ENCODE results near the gene ADISSP. TPM values are rescaled to one million over a fixed set of nuclear protein-coding genes. Genes with fewer than 3 reads are reported as not detected.
A peak's percentile ranks its signal among the peaks of the same experiment; 100 is the strongest.

ADISSP gene
- total and polyA plus RNA-seq, 2 of the 13 experiments (the other 11 are each of a cell fraction or from before 2014, with no cell fraction given): 38.3 to 90.6 TPM

DNA sequence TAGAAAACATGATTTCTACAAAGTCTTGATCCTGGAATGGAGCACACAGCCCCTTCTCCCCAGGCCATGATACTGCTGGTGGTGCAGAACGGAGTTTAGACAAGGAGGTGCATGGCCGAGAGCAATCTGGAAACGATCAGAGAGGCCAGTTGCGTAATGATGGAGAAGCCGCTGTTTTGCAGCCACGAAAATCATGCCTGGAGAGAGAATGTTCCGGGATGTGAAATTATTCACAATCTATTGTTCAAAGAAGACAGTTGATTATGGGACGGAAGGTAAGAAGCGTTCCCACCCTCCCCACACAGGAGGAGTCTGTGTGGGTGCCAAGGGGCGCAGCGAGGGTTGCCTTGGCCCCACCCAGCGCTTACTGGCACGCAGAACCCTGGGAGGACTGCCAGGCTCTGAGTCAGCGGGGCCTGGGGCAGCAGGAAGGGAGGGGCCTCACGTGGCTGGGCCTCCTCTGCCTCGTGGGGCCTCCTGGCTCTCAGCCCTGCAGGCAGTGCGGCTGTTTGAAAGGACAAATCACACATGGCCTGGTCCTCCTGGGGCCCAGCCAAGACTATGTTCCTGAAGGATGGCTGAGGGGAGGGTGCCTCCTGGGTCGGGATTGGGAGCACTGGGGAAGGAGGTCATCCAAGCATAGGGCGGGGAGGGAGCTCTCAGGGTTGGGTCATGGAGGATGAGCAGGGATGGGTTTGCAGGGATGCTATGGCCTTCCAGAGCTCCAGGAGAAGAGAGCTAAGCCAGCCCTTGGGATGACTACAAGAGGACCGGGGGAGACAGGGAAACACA, 44.1 kb upstream of the ADISSP start (continued):
- TF ChIP-seq PAF1 (CRISPR knock-in tag; IDR thresholded peaks at IDR 0.05) (no peak), SRSF1 (optimal IDR thresholded peaks at IDR 0.05; ENCODE audit: low read depth, low read length) (peak; percentile 87), CEBPB (IDR thresholded peaks at IDR 0.05; ENCODE audit: borderline replicate concordance, low read depth, low read length) (peak; percentile 98), FOXK2 (IDR thresholded peaks at IDR 0.05) (no peak), STAG1 (CRISPR knock-in tag; IDR thresholded peaks at IDR 0.05) (peak; percentile 22; the same call in 1 of the 2 replicates), ZNF44 (CRISPR knock-in tag; IDR thresholded peaks at IDR 0.05) (peak; percentile 57; the same call in 1 of the 2 replicates), ELF1 (CRISPR knock-in tag; IDR thresholded peaks at IDR 0.05) (peak; percentile 79), HCFC1 (IDR thresholded peaks at IDR 0.05; ENCODE audit: low read depth, low read length) (no peak), SMARCE1 (IDR thresholded peaks at IDR 0.05; ENCODE audit: borderline replicate concordance) (no peak), RARA (CRISPR knock-in tag; IDR thresholded peaks at IDR 0.05) (peak; percentile 84), ARNT2 (CRISPR knock-in tag; IDR thresholded peaks at IDR 0.05; ENCODE audit: low read depth) (peak; percentile 98), PITX1 (CRISPR knock-in tag; IDR thresholded peaks at IDR 0.05) (peak; percentile 84), ZNF354B (CRISPR knock-in tag; IDR thresholded peaks at IDR 0.05) (peak; percentile 63), HNRNPUL1 (IDR thresholded peaks at IDR 0.05; ENCODE audit: low read depth, low read length) (no peak), ATF1 (CRISPR knock-in tag; IDR thresholded peaks at IDR 0.05) (no peak; the same call in 1 of the 2 replicates), NR3C1 (CRISPR knock-in tag; IDR thresholded peaks at IDR 0.05) (no peak), MAZ (IDR thresholded peaks at IDR 0.05; ENCODE audit: borderline replicate concordance, low read depth, low read length) (peak; percentile 92; the same call in 1 of the 2 replicates), MAZ (CRISPR knock-in tag; IDR thresholded peaks at IDR 0.05; ENCODE audit: low read depth) (peak; percentile 92), ZSCAN30 (CRISPR knock-in tag; IDR thresholded peaks at IDR 0.05) (no peak)
- TF ChIP-seq, protein P1, sequence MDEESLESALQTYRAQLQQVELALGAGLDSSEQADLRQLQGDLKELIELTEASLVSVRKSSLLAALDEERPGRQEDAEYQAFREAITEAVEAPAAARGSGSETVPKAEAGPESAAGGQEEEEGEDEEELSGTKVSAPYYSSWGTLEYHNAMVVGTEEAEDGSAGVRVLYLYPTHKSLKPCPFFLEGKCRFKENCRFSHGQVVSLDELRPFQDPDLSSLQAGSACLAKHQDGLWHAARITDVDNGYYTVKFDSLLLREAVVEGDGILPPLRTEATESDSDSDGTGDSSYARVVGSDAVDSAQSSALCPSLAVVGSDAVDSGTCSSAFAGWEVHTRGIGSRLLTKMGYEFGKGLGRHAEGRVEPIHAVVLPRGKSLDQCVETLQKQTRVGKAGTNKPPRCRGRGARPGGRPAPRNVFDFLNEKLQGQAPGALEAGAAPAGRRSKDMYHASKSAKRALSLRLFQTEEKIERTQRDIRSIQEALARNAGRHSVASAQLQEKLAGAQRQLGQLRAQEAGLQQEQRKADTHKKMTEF (CRISPR knock-in tag; IDR thresholded peaks at IDR 0.05): peak; percentile 99
- TF ChIP-seq, protein P2, sequence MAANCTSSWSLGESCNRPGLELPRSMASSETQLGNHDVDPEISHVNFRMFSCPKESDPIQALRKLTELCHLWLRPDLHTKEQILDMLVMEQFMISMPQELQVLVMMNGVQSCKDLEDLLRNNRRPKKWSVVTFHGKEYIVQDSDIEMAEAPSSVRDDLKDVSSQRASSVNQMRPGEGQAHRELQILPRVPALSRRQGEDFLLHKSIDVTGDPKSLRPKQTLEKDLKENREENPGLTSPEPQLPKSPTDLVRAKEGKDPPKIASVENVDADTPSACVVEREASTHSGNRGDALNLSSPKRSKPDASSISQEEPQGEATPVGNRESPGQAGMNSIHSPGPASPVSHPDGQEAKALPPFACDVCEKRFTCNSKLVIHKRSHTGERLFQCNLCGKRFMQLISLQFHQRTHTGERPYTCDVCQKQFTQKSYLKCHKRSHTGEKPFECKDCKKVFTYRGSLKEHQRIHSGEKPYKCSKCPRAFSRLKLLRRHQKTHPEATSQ (CRISPR knock-in tag; IDR thresholded peaks at IDR 0.05; ENCODE audit: borderline replicate concordance): no peak; the same call in 1 of the 2 replicates
- TF ChIP-seq, protein P3, sequence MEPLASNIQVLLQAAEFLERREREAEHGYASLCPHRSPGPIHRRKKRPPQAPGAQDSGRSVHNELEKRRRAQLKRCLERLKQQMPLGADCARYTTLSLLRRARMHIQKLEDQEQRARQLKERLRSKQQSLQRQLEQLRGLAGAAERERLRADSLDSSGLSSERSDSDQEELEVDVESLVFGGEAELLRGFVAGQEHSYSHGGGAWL (CRISPR knock-in tag; IDR thresholded peaks at IDR 0.05): peak; percentile 98
- TF ChIP-seq, protein P4, sequence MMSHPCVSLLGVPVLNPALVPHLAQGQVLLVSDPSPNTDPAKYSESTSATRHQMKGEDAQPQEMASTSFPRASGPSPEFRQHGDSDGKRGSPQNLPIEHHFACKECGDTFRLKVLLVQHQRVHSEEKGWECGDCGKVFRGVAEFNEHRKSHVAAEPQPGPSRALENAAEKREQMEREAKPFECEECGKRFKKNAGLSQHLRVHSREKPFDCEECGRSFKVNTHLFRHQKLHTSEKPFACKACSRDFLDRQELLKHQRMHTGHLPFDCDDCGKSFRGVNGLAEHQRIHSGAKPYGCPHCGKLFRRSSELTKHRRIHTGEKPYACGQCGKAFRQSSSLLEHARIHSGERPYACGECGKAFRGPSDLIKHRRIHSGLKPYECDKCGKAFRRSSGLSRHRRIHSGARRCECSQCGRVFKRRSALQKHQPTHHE (CRISPR knock-in tag; IDR thresholded peaks at IDR 0.05; ENCODE audit: borderline replicate concordance): peak; percentile 86; the same call in 1 of the 2 replicates
- TF ChIP-seq, protein P5, sequence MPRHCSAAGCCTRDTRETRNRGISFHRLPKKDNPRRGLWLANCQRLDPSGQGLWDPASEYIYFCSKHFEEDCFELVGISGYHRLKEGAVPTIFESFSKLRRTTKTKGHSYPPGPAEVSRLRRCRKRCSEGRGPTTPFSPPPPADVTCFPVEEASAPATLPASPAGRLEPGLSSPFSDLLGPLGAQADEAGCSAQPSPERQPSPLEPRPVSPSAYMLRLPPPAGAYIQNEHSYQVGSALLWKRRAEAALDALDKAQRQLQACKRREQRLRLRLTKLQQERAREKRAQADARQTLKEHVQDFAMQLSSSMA (CRISPR knock-in tag; IDR thresholded peaks at IDR 0.05): peak; percentile 48; the same call in 1 of the 2 replicates
- TF ChIP-seq, protein P6, sequence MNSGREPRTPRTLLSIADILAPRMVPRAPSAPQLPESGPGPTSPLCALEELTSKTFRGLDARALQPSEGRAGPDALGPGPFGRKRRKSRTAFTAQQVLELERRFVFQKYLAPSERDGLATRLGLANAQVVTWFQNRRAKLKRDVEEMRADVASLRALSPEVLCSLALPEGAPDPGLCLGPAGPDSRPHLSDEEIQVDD (CRISPR knock-in tag; IDR thresholded peaks at IDR 0.05; ENCODE audit: borderline replicate concordance): peak; percentile 88; the same call in 1 of the 2 replicates

All from HepG2 (cell line).